ENCODE measurements around the gene KLF12. TPM values are rescaled to one million over a fixed set of nuclear protein-coding genes. Genes with fewer than 3 reads are reported as not detected.

Gene KLF12
- total RNA-seq, 4 donors from 2014 or later = 2.4 to 14.5 (median 3.9) TPM

- TF ChIP-seq, protein P1, sequence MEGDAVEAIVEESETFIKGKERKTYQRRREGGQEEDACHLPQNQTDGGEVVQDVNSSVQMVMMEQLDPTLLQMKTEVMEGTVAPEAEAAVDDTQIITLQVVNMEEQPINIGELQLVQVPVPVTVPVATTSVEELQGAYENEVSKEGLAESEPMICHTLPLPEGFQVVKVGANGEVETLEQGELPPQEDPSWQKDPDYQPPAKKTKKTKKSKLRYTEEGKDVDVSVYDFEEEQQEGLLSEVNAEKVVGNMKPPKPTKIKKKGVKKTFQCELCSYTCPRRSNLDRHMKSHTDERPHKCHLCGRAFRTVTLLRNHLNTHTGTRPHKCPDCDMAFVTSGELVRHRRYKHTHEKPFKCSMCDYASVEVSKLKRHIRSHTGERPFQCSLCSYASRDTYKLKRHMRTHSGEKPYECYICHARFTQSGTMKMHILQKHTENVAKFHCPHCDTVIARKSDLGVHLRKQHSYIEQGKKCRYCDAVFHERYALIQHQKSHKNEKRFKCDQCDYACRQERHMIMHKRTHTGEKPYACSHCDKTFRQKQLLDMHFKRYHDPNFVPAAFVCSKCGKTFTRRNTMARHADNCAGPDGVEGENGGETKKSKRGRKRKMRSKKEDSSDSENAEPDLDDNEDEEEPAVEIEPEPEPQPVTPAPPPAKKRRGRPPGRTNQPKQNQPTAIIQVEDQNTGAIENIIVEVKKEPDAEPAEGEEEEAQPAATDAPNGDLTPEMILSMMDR (IDR thresholded peaks at IDR 0.05) = no peak
- DNase-seq (ENCODE audit: low spot score) (no peak), ATAC-seq (ENCODE audit: low FRiP score) (no peak)
These were observed 40.5 kb downstream of the KLF12 start for GRCh38 chr13:74093691-74094090.

DNA sequence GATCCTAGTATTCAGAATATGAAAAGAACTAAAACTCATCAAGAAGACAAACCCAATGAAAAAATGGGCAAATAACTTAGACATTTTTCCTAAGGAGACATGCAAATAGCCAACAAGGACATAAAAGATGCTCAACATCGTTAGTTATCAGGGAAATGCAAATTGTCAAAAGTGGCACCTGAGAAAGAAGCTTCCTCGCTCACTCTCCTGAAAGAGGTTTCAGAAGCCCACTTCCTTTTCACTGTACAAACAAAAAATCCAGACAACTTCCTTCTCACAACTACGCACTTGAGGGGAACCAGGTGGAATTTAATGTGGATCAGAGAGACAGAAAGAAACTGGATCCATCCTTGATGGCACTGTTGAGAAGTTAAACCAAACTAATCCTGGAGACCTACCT lies 41.5 kb downstream of the KLF12 start:
- ATAC-seq (ENCODE audit: low FRiP score) (no peak), DNase-seq (ENCODE audit: low spot score) (no peak)
- TF ChIP-seq, protein P1 (IDR thresholded peaks at IDR 0.05) = no peak

DNA sequence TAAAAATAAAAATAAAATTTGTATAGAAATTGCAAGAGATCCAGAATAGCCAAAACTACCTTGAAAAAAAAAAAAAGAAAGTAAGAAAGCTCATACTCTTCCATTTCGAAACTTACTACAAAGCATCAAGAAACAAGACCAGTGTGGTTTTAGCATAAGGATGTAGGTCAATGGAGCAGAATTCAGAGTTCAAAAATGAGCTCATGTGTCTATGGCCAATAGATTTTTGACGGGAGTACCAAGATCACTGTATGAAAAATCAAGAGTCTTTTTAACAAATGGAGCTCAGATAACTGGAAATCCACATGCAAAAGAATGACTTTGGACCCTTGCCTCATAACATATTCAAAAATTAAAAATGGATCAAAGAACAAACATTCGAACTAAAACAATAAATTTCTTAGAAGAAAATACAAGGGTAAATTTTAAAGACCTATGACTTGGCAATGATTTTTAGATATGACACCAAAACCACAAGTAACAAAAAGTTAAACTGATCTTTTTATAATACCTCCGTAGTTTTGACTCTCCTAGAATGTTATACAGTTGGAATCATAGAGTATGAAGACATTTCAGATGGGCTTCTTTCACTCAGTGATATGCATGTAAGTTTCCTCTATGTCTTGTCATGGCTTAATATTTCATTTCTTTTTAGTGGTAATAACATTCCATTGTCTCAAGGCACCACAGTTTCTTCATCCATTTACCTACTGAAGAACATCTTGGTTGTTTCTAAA lies 43.2 kb downstream of the KLF12 start:
- ATAC-seq (ENCODE audit: low FRiP score) (no peak), DNase-seq (ENCODE audit: low spot score) (no peak)
- TF ChIP-seq, protein P1 (IDR thresholded peaks at IDR 0.05) = no peak

GRCh38 chr13:74090397-74090796 lies 43.8 kb downstream of the KLF12 start:
- DNase-seq (ENCODE audit: low spot score) (no peak), ATAC-seq (ENCODE audit: low FRiP score) (no peak)
- TF ChIP-seq, protein P1 (IDR thresholded peaks at IDR 0.05) = no peak

DNA sequence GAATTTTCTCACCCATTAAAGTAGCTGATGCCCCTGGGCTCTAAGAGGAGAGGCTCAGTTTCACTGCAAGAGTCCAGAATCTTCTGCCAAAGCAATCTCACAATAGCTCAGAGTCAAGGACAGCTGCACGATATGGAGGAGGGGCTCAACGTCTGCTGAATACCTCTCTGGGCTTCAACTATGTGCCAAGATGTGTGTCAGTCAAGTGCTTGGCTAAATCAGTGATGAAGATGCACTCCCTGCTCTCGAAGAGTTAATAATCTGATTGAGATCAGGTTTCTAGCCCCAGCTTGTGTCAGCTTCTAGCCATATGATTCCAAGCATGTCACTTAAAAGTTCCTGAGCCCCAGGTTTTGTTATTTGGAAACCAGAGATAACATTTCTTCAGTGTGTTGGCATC lies 46.8 kb downstream of the KLF12 start:
- TF ChIP-seq, protein P1 (IDR thresholded peaks at IDR 0.05) = no peak
- ATAC-seq (ENCODE audit: low FRiP score) = no peak
- DNase-seq (ENCODE audit: low spot score) = no peak
